K562 (cell line): ENCODE measurements around the gene BLOC1S4. TPM values are rescaled to one million over a fixed set of nuclear protein-coding genes. Genes with fewer than 3 reads are reported as not detected.

Source experiments
- BCL6 ChIP-seq: fragments of 250-450 bp; sonication (Bioruptor Pico); IDR thresholded peaks from 2 replicates; pipeline ENCODE4 v1.4.0; 2020
- BCOR ChIP-seq: fragments of 450-650 bp; IDR thresholded peaks from 2 replicates; pipeline ENCODE4 v1.6.1; 2016
- FOSL1 ChIP-seq: fragments of 200-800 bp; sonication (Bioruptor generic); conservative IDR thresholded peaks from 2 replicates; pipeline ENCODE4 v1.6.1; 2016; ENCODE audit warnings: missing genetic modification characterization, missing compliant biosample characterization
- GTF2A2 ChIP-seq: IDR thresholded peaks from 2 replicates; pipeline ENCODE4 v1.6.1; 2016; ENCODE audit warnings: mild to moderate bottlenecking, missing genetic modification characterization, missing compliant biosample characterization
- GTF2E2 ChIP-seq: fragments of 200-800 bp; sonication (Bioruptor generic); IDR thresholded peaks from 2 replicates; pipeline ENCODE4 v1.6.1; 2016; ENCODE audit warnings: missing genetic modification characterization, missing compliant biosample characterization
- HDAC8 ChIP-seq: fragments of 450-650 bp; IDR thresholded peaks from 2 replicates; pipeline ENCODE4 v1.6.1; 2016; ENCODE audit warnings: mild to moderate bottlenecking, missing genetic modification characterization, moderate library complexity, missing compliant biosample characterization
- HINFP ChIP-seq: fragments of 450-650 bp; conservative IDR thresholded peaks from 2 replicates; pipeline ENCODE4 v1.6.1; 2016; ENCODE audit warnings: missing genetic modification characterization, low read depth, mild to moderate bottlenecking, control low read depth, missing compliant biosample characterization
- ID3 ChIP-seq, 2 experiments: fragments of 250-450 bp in 1 of 2; fragments of 450-650 bp in 1 of 2; sonication (Bioruptor Pico) in 1 of 2; IDR thresholded peaks; 2 replicates each; pipeline versions ENCODE4 v1.6.1 to v1.8.0; 2016 to 2021; ENCODE audit warnings: mild to moderate bottlenecking in 2 of 2, moderate library complexity in 2 of 2, missing compliant biosample characterization in 1 of 2, missing genetic modification characterization in 1 of 2
- IRF9 ChIP-seq: fragments of 450-650 bp; IDR thresholded peaks from 2 replicates; pipeline ENCODE4 v1.6.1; 2016; ENCODE audit warnings: missing biosample characterization, missing genetic modification characterization
- MAFK ChIP-seq: IDR thresholded peaks from 2 replicates; pipeline ENCODE4 v1.6.1; 2011; ENCODE audit warnings: low read length, improper control_type of control experiment
- MTF1 ChIP-seq: fragments of 250-450 bp; sonication (Bioruptor Pico); IDR thresholded peaks from 2 replicates; pipeline ENCODE4 v1.9.0; 2021; ENCODE audit warnings: moderate library complexity, mild to moderate bottlenecking, inconsistent platforms, borderline replicate concordance
- MYC ChIP-seq, 2 experiments: fragments of 250-450 bp in 1 of 2; sonication (Bioruptor Pico) in 1 of 2; IDR thresholded peaks; 2 replicates each; pipeline versions ENCODE4 v1.5.1 to v1.6.1; 2012 to 2021; ENCODE audit warnings: low read depth in 2 of 2, borderline replicate concordance in 1 of 2, improper control_type of control experiment in 1 of 2, low read length in 1 of 2, mild to moderate bottlenecking in 1 of 2, moderate library complexity in 1 of 2
- NCOR1 ChIP-seq: fragments of 450-650 bp; IDR thresholded peaks from 2 replicates; pipeline ENCODE4 v1.6.1; 2016; ENCODE audit warnings: mild to moderate bottlenecking, moderate library complexity
- NR2F6 ChIP-seq: fragments of 450-650 bp; formaldehyde crosslinking; IDR thresholded peaks from 2 replicates; pipeline ENCODE4 v1.4.0; 2020; ENCODE audit warnings: mild to moderate bottlenecking
- RBM34 ChIP-seq: fragments of 200-400 bp; formaldehyde crosslinking; IDR thresholded peaks from 2 replicates; pipeline ENCODE4 v1.6.1; 2018; ENCODE audit warnings: low read length, borderline replicate concordance; ENCODE audit not compliant: insufficient read depth
- SNRNP70 ChIP-seq: fragments of 200-400 bp; formaldehyde crosslinking; optimal IDR thresholded peaks from 2 replicates; pipeline ENCODE3; 2017; ENCODE audit warnings: low read depth, low read length
- TBP ChIP-seq: optimal IDR thresholded peaks from 2 replicates; pipeline ENCODE3; 2011; ENCODE audit warnings: low read depth, low read length, improper control_type of control experiment
- TEAD1 ChIP-seq, 2 experiments: fragments of 450-650 bp in 1 of 2; sonication (generic) in 1 of 2; formaldehyde crosslinking; IDR thresholded peaks; 2 replicates each; pipeline versions ENCODE4 v1.4.0 to v1.8.0; 2020 to 2022; ENCODE audit warnings: mild to moderate bottlenecking in 2 of 2, missing genetic modification reagents in 1 of 2
- U2AF1 ChIP-seq: fragments of 200-400 bp; formaldehyde crosslinking; optimal IDR thresholded peaks from 2 replicates; pipeline ENCODE3; 2017; ENCODE audit warnings: mild to moderate bottlenecking, low read depth, low read length, moderate library complexity
- USF1 ChIP-seq: sonication (generic); formaldehyde crosslinking; IDR thresholded peaks from 2 replicates; pipeline ENCODE4 v1.9.0; 2022; ENCODE audit warnings: mild to moderate bottlenecking, missing genetic modification reagents
- ZNF639 ChIP-seq, 2 experiments: fragments of 200-800 bp in 1 of 2; sonication (Bioruptor generic) in 1 of 2; sonication (generic) in 1 of 2; formaldehyde crosslinking in 1 of 2; IDR thresholded peaks in 1 of 2; conservative IDR thresholded peaks in 1 of 2; 2 replicates each; pipeline versions ENCODE4 v1.5.0 to v1.6.1; 2016 to 2020; ENCODE audit warnings: missing compliant biosample characterization in 1 of 2, missing genetic modification characterization in 1 of 2, missing genetic modification reagents in 1 of 2
- ZNF780A ChIP-seq: fragments of 250-450 bp; sonication (Bioruptor Pico); IDR thresholded peaks from 2 replicates; pipeline ENCODE4 v1.5.0; 2021; ENCODE audit warnings: mild to moderate bottlenecking
- ZNF785 ChIP-seq: fragments of 250-450 bp; sonication (Bioruptor Pico); IDR thresholded peaks from 2 replicates; pipeline ENCODE4 v1.4.0; 2020; ENCODE audit warnings: mild to moderate bottlenecking
- polyA plus RNA-seq, 8 experiments: library from polyadenylated mRNA; depleted of rRNA in 4 of 8; stranded (reverse) in 5 of 8; unstranded in 3 of 8; fragments of >200 nt; fragmentation: Nextera tagmentation in 2 of 8; fragmentation: Illumina TruSeq in 1 of 8; extraction: Ambion mirVana in 2 of 8; extraction: Trizol in 1 of 8; gene quantifications; 2 replicates each; pipeline versions ENCODE4 v1.2.1 to v1.2.3, GENCODE V29; 2011 to 2014; ENCODE audit warnings: inconsistent platforms in 1 of 8, missing spikeins in 1 of 8
- total RNA-seq, 7 experiments: library from RNA; depleted of rRNA in 6 of 7; stranded (reverse); fragments of >200 nt in 6 of 7; fragmentation: Illumina TruSeq in 2 of 7; extraction: Trizol in 2 of 7; gene quantifications; 2 replicates each; pipeline versions ENCODE4 v1.2.1 to v1.2.3, GENCODE V29; 2011 to 2021; ENCODE audit warnings: low replicate concordance in 1 of 7

Gene BLOC1S4
- total and polyA plus RNA-seq, 9 of the 15 experiments (the other 6 are each of a cell fraction or from before 2014, with no cell fraction given) = 3.1 to 31.6 (median 11.2) TPM

GRCh38 chr4:6734165-6734786, 18.3 kb downstream of the BLOC1S4 start (continued):
- TF ChIP-seq IRF9 (tag) = peak; percentile 18; the same call in 1 of the 2 replicates
- no peak for TF ChIP-seq ZNF780A (CRISPR knock-in tag)
- no peak for TF ChIP-seq ID3 (CRISPR knock-in tag; IDR thresholded peaks at IDR 0.05)
- peak; percentile 38; the same call in 1 of the 2 replicates for TF ChIP-seq ID3 (tag; IDR thresholded peaks at IDR 0.05)
- TF ChIP-seq GTF2A2 (tag) = no peak
- TF ChIP-seq NCOR1 = no peak
- no peak for TF ChIP-seq RBM34
- no peak for TF ChIP-seq ZNF639 (CRISPR knock-in tag; conservative IDR thresholded peaks at IDR 0.05 in 1 of 2, IDR thresholded peaks at IDR 0.05 in 1 of 2)
- no peak for TF ChIP-seq GTF2E2
- no peak for TF ChIP-seq U2AF1
- peak in 1 of 2 experiments; percentile 61; a peak in 1 of 4 replicates for TF ChIP-seq TEAD1 (CRISPR knock-in tag; IDR thresholded peaks at IDR 0.05)
- peak; percentile 79 for TF ChIP-seq FOSL1 (tag)
- TF ChIP-seq SNRNP70 = no peak
- 0 out of 2 replicates have a peak, but pooled peaks have one; percentile 40 for TF ChIP-seq HINFP (tag)
- peak; percentile 26; the same call in 1 of the 2 replicates for TF ChIP-seq MAFK
- peak; percentile 76 for TF ChIP-seq MYC (IDR thresholded peaks at IDR 0.05; ENCODE audit: low read depth, low read length)
- TF ChIP-seq MYC (CRISPR knock-in tag; IDR thresholded peaks at IDR 0.05; ENCODE audit: borderline replicate concordance, low read depth) = 0 out of 2 replicates have a peak, but pooled peaks have one; percentile 65
- TF ChIP-seq TBP = no peak
- no peak for TF ChIP-seq MTF1
- 0 out of 2 replicates have a peak, but pooled peaks have one; percentile 26 for TF ChIP-seq HDAC8 (tag)
- TF ChIP-seq ZNF785 (CRISPR knock-in tag) = no peak
- peak; percentile 76 for TF ChIP-seq USF1 (CRISPR knock-in tag)
- TF ChIP-seq BCOR = no peak
- no peak for TF ChIP-seq NR2F6 (CRISPR knock-in tag)
- TF ChIP-seq BCL6 (CRISPR knock-in tag) = no peak
